HepG2 (cell line): ENCODE data around the gene ST3GAL4. TPM values are rescaled to one million over a fixed set of nuclear protein-coding genes. Genes with fewer than 3 reads are reported as not detected.

ENCODE experiments used
- ATAC-seq: fragments of 200-7000 bp; cut with Tn5 transposase; 3 replicates; pipeline ENCODE4 v1.9.1; 2020; ENCODE audit warnings: mild to moderate bottlenecking, moderate library complexity
- BruUV-seq: library from RNA; stranded (reverse); fragments of 400-500 nt; replicated peaks from 2 replicates; lab custom pipeline; 2021; lab: Mats Ljungman, UMichigan
- CTCF ChIA-PET: fragments of 300-600 bp; formaldehyde crosslinking; extraction: SDS; loops from one replicate; lab custom pipeline; 2021; ENCODE audit warnings: low total read pairs, inconsistent platforms, low intra/inter-chr PET ratio; lab: Yijun Ruan, JAX
- POLR2A ChIA-PET: fragments of 350-600 bp; sonication (Branson Sonifier 250); formaldehyde crosslinking; loops from one replicate; lab custom pipeline; 2020; ENCODE audit warnings: antibody characterized with exemption, inconsistent platforms; lab: Yijun Ruan, JAX
- DNase-seq: peaks from one replicate; pipeline ENCODE4 v3.0.0-alpha.2; 2015; ENCODE audit warnings: low spot score
- FAIRE-seq: peaks from 3 replicates; lab custom pipeline; 2011; peaks lifted over from hg19 to GRCh38; lab: Jason Lieb, UNC
- H2AFZ ChIP-seq: one replicate; pipeline ENCODE4 v1.6.1; 2011; ENCODE audit warnings: low read length, inconsistent platforms
- H3K27ac ChIP-seq: fragments of 300-600 bp; 3 replicates; pipeline ENCODE4 v1.8.0; 2011; ENCODE audit warnings: mixed run types, mild to moderate bottlenecking, mixed read lengths, low read length, inconsistent platforms; ENCODE audit not compliant: insufficient read depth; ENCODE audit errors: extremely low read length
- H3K27me3 ChIP-seq, 2 experiments: fragments of 200-600 bp in 1 of 2; 2 replicates in 1 of 2; 3 replicates in 1 of 2; pipeline versions ENCODE4 v1.6.0 to v1.8.0; 2011; ENCODE audit warnings: low read length in 2 of 2, mild to moderate bottlenecking in 2 of 2, moderate library complexity in 2 of 2, inconsistent platforms in 1 of 2; ENCODE audit not compliant: insufficient read depth in 2 of 2, control insufficient read depth in 1 of 2
- H3K36me3 ChIP-seq, 2 experiments: fragments of 200-600 bp in 1 of 2; replicated peaks in 1 of 2; 2 replicates in 1 of 2; 3 replicates in 1 of 2; pipeline versions ENCODE4 v1.5.1 to v1.8.0; 2011; ENCODE audit warnings: low read length in 2 of 2, inconsistent platforms in 1 of 2; ENCODE audit not compliant: insufficient read depth in 2 of 2, control insufficient read depth in 1 of 2
- H3K4me1 ChIP-seq: 2 replicates; pipeline ENCODE4 v1.5.1; 2012; ENCODE audit warnings: low read length, inconsistent platforms; ENCODE audit not compliant: insufficient read depth
- H3K4me2 ChIP-seq: 2 replicates; pipeline ENCODE4 v1.6.0; 2011; ENCODE audit warnings: low read depth, low read length, inconsistent platforms
- H3K4me3 ChIP-seq, 3 experiments: fragments of 200-600 bp in 1 of 3; sonication (generic), shearing (Covaris generic) in 1 of 3; replicated peaks in 1 of 3; 2 replicates each; pipeline ENCODE4 v1.5.1; 2011 to 2016; ENCODE audit warnings: low read length in 3 of 3, inconsistent platforms in 2 of 3, low read depth in 2 of 3, mild to moderate bottlenecking in 2 of 3, control low read depth in 1 of 3, mixed read lengths in 1 of 3; ENCODE audit not compliant: insufficient read depth in 1 of 3
- H3K79me2 ChIP-seq: one replicate; pipeline ENCODE4 v1.6.1; 2011; ENCODE audit warnings: low read length, inconsistent platforms; ENCODE audit not compliant: insufficient read depth
- H3K9ac ChIP-seq: 2 replicates; pipeline ENCODE4 v1.6.0; 2011; ENCODE audit warnings: mild to moderate bottlenecking, low read depth, low read length, inconsistent platforms; ENCODE audit not compliant: insufficient read depth
- H3K9me3 ChIP-seq: 2 replicates; pipeline ENCODE4 v1.5.1; 2012; ENCODE audit warnings: mild to moderate bottlenecking, low read length
- H4K20me1 ChIP-seq: 2 replicates; pipeline ENCODE4 v1.6.0; 2011; ENCODE audit warnings: inconsistent platforms, mild to moderate bottlenecking, low read length, moderate library complexity; ENCODE audit not compliant: insufficient read depth
- HES4 ChIP-seq: sonication (generic); formaldehyde crosslinking; IDR thresholded peaks from 2 replicates; pipeline ENCODE4 v1.9.0; 2021; ENCODE audit warnings: mild to moderate bottlenecking, missing genetic modification reagents, borderline replicate concordance
- HNRNPH1 ChIP-seq: fragments of 200-400 bp; formaldehyde crosslinking; optimal IDR thresholded peaks from 2 replicates; pipeline ENCODE3; 2017; ENCODE audit warnings: mild to moderate bottlenecking, low read depth, low read length
- HNRNPK ChIP-seq: fragments of 200-400 bp; formaldehyde crosslinking; IDR thresholded peaks from 2 replicates; pipeline ENCODE4 v1.6.1; 2018; ENCODE audit warnings: low read length, low read depth, moderate library complexity, mild to moderate bottlenecking; ENCODE audit not compliant: poor library complexity, severe bottlenecking
- KMT2A ChIP-seq: sonication (generic); formaldehyde crosslinking; IDR thresholded peaks from 2 replicates; pipeline ENCODE4 v1.4.0; 2020; ENCODE audit warnings: missing genetic modification reagents
- NFE2L2 ChIP-seq: fragments of 150-350 bp; IDR thresholded peaks from 2 replicates; pipeline ENCODE4 v1.6.1; 2014; ENCODE audit warnings: low read length
- PBX2 ChIP-seq: IDR thresholded peaks from 2 replicates; pipeline ENCODE4 v1.6.1; 2016; ENCODE audit warnings: control low read depth
- RXRA ChIP-seq: sonication (generic); formaldehyde crosslinking; IDR thresholded peaks from 2 replicates; pipeline ENCODE4 v1.5.1; 2020; ENCODE audit warnings: missing genetic modification reagents
- SKI ChIP-seq: fragments of 450-650 bp; IDR thresholded peaks from one replicate; pipeline ENCODE4 v1.6.1; 2018; ENCODE audit warnings: mild to moderate bottlenecking; ENCODE audit not compliant: partially characterized antibody
- TEAD2 ChIP-seq: sonication (generic); formaldehyde crosslinking; IDR thresholded peaks from 2 replicates; pipeline ENCODE4 v1.9.0; 2021; ENCODE audit warnings: missing genetic modification reagents
- ZNF792 ChIP-seq: IDR thresholded peaks from 2 replicates; pipeline ENCODE4 v1.6.1; 2016
- ZNF839 ChIP-seq: sonication (generic); formaldehyde crosslinking; IDR thresholded peaks from 2 replicates; pipeline ENCODE4 v1.4.0; 2020; ENCODE audit warnings: missing genetic modification reagents, mild to moderate bottlenecking, borderline replicate concordance
- ZNF879 ChIP-seq: sonication (generic); formaldehyde crosslinking; IDR thresholded peaks from 2 replicates; pipeline ENCODE4 v1.8.1; 2023; ENCODE audit warnings: missing genetic modification reagents
- WGBS: methylation state at CpG from one replicate; pipeline ENCODE4 v1.1.6; 2017; ENCODE audit warnings: low lambda C conversion rate; 5-methylcytosine and 5-hydroxymethylcytosine counted together
- in situ Hi-C: cut with HindIII; loops from 2 replicates; pipeline ENCODE4 v1.10.0; 2017; ENCODE audit warnings: low pct_unique_long_range_greater_than_20kb; ENCODE audit not compliant: extremely low pct_ligation_motif_present
- intact Hi-C: fragments of 100-400 bp; cut with micrococcal nuclease; formaldehyde crosslinking; loops from one replicate; pipeline ENCODE4 v1.10.0; 2022; ENCODE audit not compliant: unreplicated experiment
- polyA plus RNA-seq, 8 experiments: library from polyadenylated mRNA; depleted of rRNA in 3 of 8; stranded (reverse) in 7 of 8; unstranded in 1 of 8; fragments of >200 nt; fragmentation: Illumina TruSeq in 4 of 8; extraction: Trizol in 4 of 8; gene quantifications; 2 replicates each; pipeline versions ENCODE4 v1.2.1 to v1.2.3, GENCODE V29; 2011 to 2016; ENCODE audit warnings: low read depth in 4 of 8, missing spikeins in 1 of 8, mixed read lengths in 1 of 8; ENCODE audit not compliant: insufficient read depth in 1 of 8
- total RNA-seq, 5 experiments: library from RNA; depleted of rRNA; stranded (reverse); fragments of >200 nt; fragmentation: Illumina TruSeq; extraction: Trizol; gene quantifications; 2 replicates each; pipeline ENCODE4 v1.2.3, GENCODE V29; 2016; ENCODE audit warnings: low read depth in 1 of 5
- TF ChIP-seq, protein P1 (sequence below): sonication (generic); formaldehyde crosslinking; IDR thresholded peaks from 2 replicates; pipeline ENCODE4 v1.5.1; 2020; ENCODE audit warnings: missing genetic modification reagents, mild to moderate bottlenecking, borderline replicate concordance
- TF ChIP-seq, protein P2 (sequence below): sonication (generic); formaldehyde crosslinking; IDR thresholded peaks from 2 replicates; pipeline ENCODE4 v1.4.0; 2020; ENCODE audit warnings: mild to moderate bottlenecking, low read depth, missing genetic modification reagents

The ST3GAL4 gene
- total and polyA plus RNA-seq, 2 of the 13 experiments (the other 11 are each of a cell fraction or from before 2014, with no cell fraction given): 9.1 to 13.3 TPM

DNA sequence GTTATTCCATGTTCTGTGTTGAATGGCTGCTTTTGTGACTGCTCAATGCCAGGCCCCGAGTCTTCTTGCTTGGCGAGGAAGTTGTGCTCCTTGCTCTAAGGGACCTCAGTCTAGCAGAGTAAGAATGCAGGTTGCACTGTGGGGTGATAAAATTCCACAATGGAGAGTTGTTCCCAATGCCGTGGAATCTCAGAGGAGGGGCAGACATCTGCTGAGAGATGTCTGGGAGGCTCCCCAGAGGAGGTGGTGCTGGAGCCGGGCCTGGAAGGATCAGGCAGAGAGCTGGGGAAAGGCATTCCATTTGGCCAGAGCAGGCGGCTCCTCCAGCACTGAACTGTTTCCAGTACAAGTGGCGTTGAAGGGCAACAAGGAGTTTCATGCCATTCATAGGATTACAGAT, 55.2 kb downstream of the ST3GAL4 start:
- BruUV-seq: no TSS peak
- H3K4me2 ChIP-seq: no peak overlapping the region
- POLR2A ChIA-PET: no interaction called here
- H3K36me3 ChIP-seq: peaks cover 16 to 53% of the 10 kb centered on the region in 2 experiments; a peak in 4 of 5 replicates
- 100% methylated on average over 5 of the region's 6 CpGs for WGBS
- no peak overlapping the region for H2AFZ ChIP-seq
- H3K27ac ChIP-seq: no peak overlapping the region
- TF ChIP-seq RXRA (CRISPR knock-in tag): no peak
- TF ChIP-seq, all 625 proteins: peak for 0
- in situ Hi-C loops (no loop called here), intact Hi-C loops (no loop called here)
- Histone ChIP-seq H3K79me2 (no peaks in the 10 kb centered on the region), H3K27me3 (no peaks in the 10 kb centered on the region), H4K20me1 (no peaks in the 10 kb centered on the region), H3K9ac (no peak overlapping the region), H3K9me3 (no peaks in the 10 kb centered on the region), H3K4me1 (no peaks in the 10 kb centered on the region), H3K4me3 (no peak overlapping the region)
- FAIRE-seq: no peak
- DNase-seq: no peak
- CTCF ChIA-PET: no interaction called here
- no peak for ATAC-seq

GRCh38 chr11:126411971-126412381, 56.5 kb downstream of the ST3GAL4 start:
- FAIRE-seq (no peak), ATAC-seq (no peak), DNase-seq (no peak)
- Histone ChIP-seq H3K27ac (no peak overlapping the region), H3K4me1 (no peaks in the 10 kb centered on the region), H3K4me2 (no peak overlapping the region), H4K20me1 (no peaks in the 10 kb centered on the region), H3K36me3 (peaks cover 16 to 55% of the 10 kb centered on the region in 2 experiments; a peak in 4 of 5 replicates), H3K4me3 (no peak overlapping the region), H3K27me3 (no peaks in the 10 kb centered on the region), H2AFZ (no peak overlapping the region), H3K9me3 (no peaks in the 10 kb centered on the region), H3K9ac (no peak overlapping the region), H3K79me2 (no peaks in the 10 kb centered on the region)
- no TSS peak for BruUV-seq
- intact Hi-C loops: no loop called here
- ChIA-PET CTCF (no interaction called here), POLR2A (no interaction called here)
- in situ Hi-C loops: no loop called here
- 78% methylated on average over 6 of the region's 6 CpGs for WGBS
- TF ChIP-seq HNRNPK: no peak
- TF ChIP-seq, protein P1, sequence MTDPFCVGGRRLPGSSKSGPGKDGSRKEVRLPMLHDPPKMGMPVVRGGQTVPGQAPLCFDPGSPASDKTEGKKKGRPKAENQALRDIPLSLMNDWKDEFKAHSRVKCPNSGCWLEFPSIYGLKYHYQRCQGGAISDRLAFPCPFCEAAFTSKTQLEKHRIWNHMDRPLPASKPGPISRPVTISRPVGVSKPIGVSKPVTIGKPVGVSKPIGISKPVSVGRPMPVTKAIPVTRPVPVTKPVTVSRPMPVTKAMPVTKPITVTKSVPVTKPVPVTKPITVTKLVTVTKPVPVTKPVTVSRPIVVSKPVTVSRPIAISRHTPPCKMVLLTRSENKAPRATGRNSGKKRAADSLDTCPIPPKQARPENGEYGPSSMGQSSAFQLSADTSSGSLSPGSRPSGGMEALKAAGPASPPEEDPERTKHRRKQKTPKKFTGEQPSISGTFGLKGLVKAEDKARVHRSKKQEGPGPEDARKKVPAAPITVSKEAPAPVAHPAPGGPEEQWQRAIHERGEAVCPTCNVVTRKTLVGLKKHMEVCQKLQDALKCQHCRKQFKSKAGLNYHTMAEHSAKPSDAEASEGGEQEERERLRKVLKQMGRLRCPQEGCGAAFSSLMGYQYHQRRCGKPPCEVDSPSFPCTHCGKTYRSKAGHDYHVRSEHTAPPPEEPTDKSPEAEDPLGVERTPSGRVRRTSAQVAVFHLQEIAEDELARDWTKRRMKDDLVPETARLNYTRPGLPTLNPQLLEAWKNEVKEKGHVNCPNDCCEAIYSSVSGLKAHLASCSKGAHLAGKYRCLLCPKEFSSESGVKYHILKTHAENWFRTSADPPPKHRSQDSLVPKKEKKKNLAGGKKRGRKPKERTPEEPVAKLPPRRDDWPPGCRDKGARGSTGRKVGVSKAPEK (CRISPR knock-in tag): no peak
- TF ChIP-seq HES4 (CRISPR knock-in tag): no peak
- TF ChIP-seq ZNF792 (CRISPR knock-in tag): no peak
- TF ChIP-seq TEAD2 (CRISPR knock-in tag): no peak
- no peak for TF ChIP-seq KMT2A (CRISPR knock-in tag)
- TF ChIP-seq ZNF879 (CRISPR knock-in tag): no peak
- no peak for TF ChIP-seq NFE2L2
- no peak for TF ChIP-seq SKI
- TF ChIP-seq, protein P2, sequence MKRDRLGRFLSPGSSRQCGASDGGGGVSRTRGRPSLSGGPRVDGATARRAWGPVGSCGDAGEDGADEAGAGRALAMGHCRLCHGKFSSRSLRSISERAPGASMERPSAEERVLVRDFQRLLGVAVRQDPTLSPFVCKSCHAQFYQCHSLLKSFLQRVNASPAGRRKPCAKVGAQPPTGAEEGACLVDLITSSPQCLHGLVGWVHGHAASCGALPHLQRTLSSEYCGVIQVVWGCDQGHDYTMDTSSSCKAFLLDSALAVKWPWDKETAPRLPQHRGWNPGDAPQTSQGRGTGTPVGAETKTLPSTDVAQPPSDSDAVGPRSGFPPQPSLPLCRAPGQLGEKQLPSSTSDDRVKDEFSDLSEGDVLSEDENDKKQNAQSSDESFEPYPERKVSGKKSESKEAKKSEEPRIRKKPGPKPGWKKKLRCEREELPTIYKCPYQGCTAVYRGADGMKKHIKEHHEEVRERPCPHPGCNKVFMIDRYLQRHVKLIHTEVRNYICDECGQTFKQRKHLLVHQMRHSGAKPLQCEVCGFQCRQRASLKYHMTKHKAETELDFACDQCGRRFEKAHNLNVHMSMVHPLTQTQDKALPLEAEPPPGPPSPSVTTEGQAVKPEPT (CRISPR knock-in tag): no peak
- TF ChIP-seq HNRNPH1: no peak
- no peak for TF ChIP-seq ZNF839 (CRISPR knock-in tag)
- TF ChIP-seq PBX2 (CRISPR knock-in tag): no peak
